ENCODE measurements around the gene ZG16. TPM values are rescaled to one million over a fixed set of nuclear protein-coding genes. Genes with fewer than 3 reads are reported as not detected.
A peak's percentile ranks its signal among the peaks of the same experiment; 100 is the strongest.

The ZG16 gene
- total RNA-seq, 2 donors from 2014 or later: not detected

- Mint-ChIP-seq H3K4me1 (peaks cover 7% of the 10 kb centered on the region), H3K36me3 (ENCODE audit: low read depth) (peaks cover 35% of the 10 kb centered on the region), H3K27ac (no peak overlapping the region), H3K4me3 (no peak overlapping the region), H3K27me3 (ENCODE audit: insufficient read depth) (no peaks in the 10 kb centered on the region), H3K9me3 (no peaks in the 10 kb centered on the region)
- H3K27me3 ChIP-seq (ENCODE audit: control insufficient read depth, insufficient read depth, low read length, poor library complexity, severe bottlenecking): no peaks in the 10 kb centered on the region
- H3K9me3 ChIP-seq (ENCODE audit: control insufficient read depth, low read length): no peaks in the 10 kb centered on the region
- H3K27ac ChIP-seq (ENCODE audit: low read depth, low read length): no peak overlapping the region
- H3K4me1 ChIP-seq (ENCODE audit: control insufficient read depth, insufficient read depth, low read length): no peaks in the 10 kb centered on the region
- no peak for TF ChIP-seq CTCF (conservative IDR thresholded peaks at IDR 0.05)
- DNase-seq: no peak
- H3K9ac ChIP-seq (ENCODE audit: extremely low read depth, low read length, poor library complexity, severe bottlenecking): no peak overlapping the region
- WGBS, 2 experiments (ENCODE audit: insufficient coverage in 1 of 2, insufficient read length in 1 of 2): 82 to 92% methylated on average over 1 of the region's 1 CpG
- H3K36me3 ChIP-seq (ENCODE audit: control insufficient read depth, insufficient read depth, low read length): peaks cover 9% of the 10 kb centered on the region
- H3K4me3 ChIP-seq (ENCODE audit: low read length): no peak overlapping the region
These were observed 43.3 kb upstream of the ZG16 start for GRCh38 chr16:29734786-29735185.

GRCh38 chr16:29736112-29736511, 41.9 kb upstream of the ZG16 start:
- Mint-ChIP-seq H3K4me1 (peaks cover 20% of the 10 kb centered on the region), H3K27ac (peak overlapping the region; percentile 49), H3K36me3 (ENCODE audit: low read depth) (peaks cover 32% of the 10 kb centered on the region), H3K9me3 (no peaks in the 10 kb centered on the region), H3K4me3 (no peak overlapping the region), H3K27me3 (ENCODE audit: insufficient read depth) (no peaks in the 10 kb centered on the region)
- Histone ChIP-seq H3K9ac (ENCODE audit: extremely low read depth, low read length, poor library complexity, severe bottlenecking) (no peak overlapping the region), H3K27ac (ENCODE audit: low read depth, low read length) (no peak overlapping the region), H3K4me1 (ENCODE audit: control insufficient read depth, insufficient read depth, low read length) (no peaks in the 10 kb centered on the region), H3K9me3 (ENCODE audit: control insufficient read depth, low read length) (no peaks in the 10 kb centered on the region), H3K4me3 (ENCODE audit: low read length) (no peak overlapping the region), H3K36me3 (ENCODE audit: control insufficient read depth, insufficient read depth, low read length) (peaks cover 9% of the 10 kb centered on the region), H3K27me3 (ENCODE audit: control insufficient read depth, insufficient read depth, low read length, poor library complexity, severe bottlenecking) (no peaks in the 10 kb centered on the region)
- WGBS, 2 experiments (ENCODE audit: insufficient coverage in 1 of 2, insufficient read length in 1 of 2): 90 to 92% methylated on average over 2 to 5 of the region's 5 CpGs
- TF ChIP-seq CTCF (conservative IDR thresholded peaks at IDR 0.05): peak; percentile 66
- no peak for DNase-seq

- H3K27ac Mint-ChIP-seq: no peak overlapping the region
- H3K9me3 Mint-ChIP-seq: no peaks in the 10 kb centered on the region
- no peaks in the 10 kb centered on the region for H3K4me1 ChIP-seq (ENCODE audit: control insufficient read depth, insufficient read depth, low read length)
- H3K27me3 ChIP-seq (ENCODE audit: control insufficient read depth, insufficient read depth, low read length, poor library complexity, severe bottlenecking): no peaks in the 10 kb centered on the region
- no peak overlapping the region for H3K9ac ChIP-seq (ENCODE audit: extremely low read depth, low read length, poor library complexity, severe bottlenecking)
- peaks cover 8% of the 10 kb centered on the region for H3K36me3 ChIP-seq (ENCODE audit: control insufficient read depth, insufficient read depth, low read length)
- no peak for TF ChIP-seq CTCF (conservative IDR thresholded peaks at IDR 0.05)
- no peak for DNase-seq
- WGBS, 2 experiments (ENCODE audit: insufficient coverage in 1 of 2, insufficient read length in 1 of 2): 90 to 100% methylated on average over 6 of the region's 6 CpGs
- H3K4me1 Mint-ChIP-seq: peaks cover 20% of the 10 kb centered on the region
- H3K9me3 ChIP-seq (ENCODE audit: control insufficient read depth, low read length): no peaks in the 10 kb centered on the region
- H3K27me3 Mint-ChIP-seq (ENCODE audit: insufficient read depth): no peaks in the 10 kb centered on the region
- H3K4me3 Mint-ChIP-seq: no peak overlapping the region
- H3K36me3 Mint-ChIP-seq (ENCODE audit: low read depth): peaks cover 30% of the 10 kb centered on the region
- no peak overlapping the region for H3K27ac ChIP-seq (ENCODE audit: low read depth, low read length)
- H3K4me3 ChIP-seq (ENCODE audit: low read length): no peak overlapping the region
These were observed 41.3 kb upstream of the ZG16 start for GRCh38 chr16:29736764-29737163.
